Tibial nerve (tissue), 3 donors: Measurements from ENCODE around the gene CD40.

Experiments used
- CTCF ChIP-seq, 5 experiments: fragments of 200-600 bp in 3 of 5; fragments of 450-650 bp in 2 of 5; sonication (generic) in 3 of 5; IDR thresholded peaks; one replicate each; pipeline ENCODE4 v1.5.1; 2016 to 2019; ENCODE audit warnings: antibody characterized with exemption in 5 of 5, mild to moderate bottlenecking in 3 of 5, moderate library complexity in 2 of 5
- POLR2A ChIP-seq, 2 donors: fragments of 450-650 bp; IDR thresholded peaks; one replicate each; pipeline ENCODE4 v1.6.1; 2017; ENCODE audit warnings: antibody characterized with exemption in 2 of 2, mild to moderate bottlenecking in 2 of 2, moderate library complexity in 2 of 2

DNA sequence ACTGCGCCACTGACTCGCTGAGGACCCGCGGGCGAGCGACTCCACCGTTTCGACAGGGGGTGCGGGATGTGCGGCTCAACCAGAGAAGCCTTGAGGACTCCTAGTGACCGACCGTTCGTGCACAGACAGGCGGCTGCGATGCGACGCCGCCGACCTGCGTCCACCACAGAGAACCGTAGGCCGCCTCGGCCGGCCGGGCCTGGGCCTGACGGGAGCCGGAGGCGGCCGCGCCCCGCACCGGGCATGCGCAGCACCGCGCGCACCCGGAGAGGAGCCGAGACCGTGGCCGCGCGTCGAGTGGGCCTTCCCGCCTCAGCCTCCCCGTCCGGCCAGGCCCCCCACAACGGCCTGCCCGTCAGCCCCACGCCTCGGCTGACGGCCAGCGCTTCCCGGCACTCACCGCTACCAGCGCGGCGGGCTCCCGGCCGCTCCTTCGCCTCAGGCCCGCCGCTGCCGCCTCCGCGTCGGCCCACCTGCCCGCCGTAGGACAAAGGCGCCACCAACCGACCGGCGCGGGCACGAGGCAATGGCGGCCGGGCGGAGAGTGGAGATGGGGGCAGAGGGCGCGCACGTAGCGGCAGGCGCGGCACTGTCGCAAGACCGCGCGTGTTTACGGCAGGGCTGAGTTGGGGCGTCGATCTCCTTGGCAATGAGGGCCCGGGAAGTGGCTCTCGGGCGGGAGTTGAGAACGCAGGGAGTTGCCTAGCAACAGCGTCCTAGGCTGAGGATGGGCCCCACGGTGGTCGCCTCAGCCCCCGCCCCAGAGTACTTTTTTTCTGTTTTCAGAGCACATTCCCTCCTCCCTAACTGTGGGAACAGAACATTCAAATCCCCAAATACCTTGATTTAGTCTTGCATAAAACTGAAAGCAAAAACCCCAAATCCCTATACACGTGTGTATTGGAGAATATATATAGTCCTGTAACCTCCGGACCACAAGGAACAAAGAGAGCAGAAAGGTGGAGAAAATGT lies 28.4 kb upstream of the CD40 start, which contains the start of gene NCOA5:
- peak in 3 of 5 experiments; percentile 6 to 75 (median 30) for TF ChIP-seq CTCF (IDR thresholded peaks at IDR 0.05)
- TF ChIP-seq POLR2A (IDR thresholded peaks at IDR 0.05) = peak; percentile 81 to 88
